Activated T-helper 9 cell treated with anti-CD3 and anti-CD28 coated beads, Interleukin-2, amount 50 U/mL, for 16 hours (primary cell): ENCODE measurements around the gene KHDRBS1.
"Not testable (repeated sequence)": the region's sequence is repeated elsewhere in the genome, so short reads cannot be mapped to it uniquely, and the experiment has no call there.

ENCODE experiments used
- DNase-seq: peaks from one replicate; pipeline ENCODE4 v3.0.0-alpha.2; 2020; ENCODE audit warnings: low read depth

The KHDRBS1 gene

GRCh38 chr1:32013386-32014198 is at the start of gene KHDRBS1:
TSS of gene KHDRBS1 (plus strand) at chr1:32013868. CDS start at chr1:32013996, 128 bp downstream.
- peak; percentile 98 for DNase-seq

DNA sequence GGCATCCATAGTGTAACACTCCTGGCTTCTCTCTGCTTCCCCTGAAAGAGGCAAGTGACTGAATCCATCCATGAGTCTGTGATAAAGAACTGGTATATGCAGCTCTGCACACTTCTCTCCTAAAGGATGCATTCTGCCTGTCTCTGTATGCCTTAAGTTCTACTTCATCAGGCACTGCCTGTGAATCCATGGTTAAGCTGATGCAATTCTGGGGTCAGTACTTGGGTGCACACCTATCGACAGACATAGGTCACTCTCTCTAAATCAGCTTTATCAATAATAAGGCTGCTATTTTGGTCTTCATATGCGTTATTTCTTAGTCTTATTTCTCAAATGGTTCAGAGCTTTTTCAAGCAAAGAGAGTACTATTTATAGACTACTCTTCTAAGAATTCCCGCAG is 42.8 kb upstream of the KHDRBS1 start:
- DNase-seq = no peak

- DNase-seq = no peak
Observed at GRCh38 chr1:31976401-31976800, 37.3 kb upstream of the KHDRBS1 start.

GRCh38 chr1:31977385-31978131 is 36.1 kb upstream of the KHDRBS1 start:
- no peak for DNase-seq

DNA sequence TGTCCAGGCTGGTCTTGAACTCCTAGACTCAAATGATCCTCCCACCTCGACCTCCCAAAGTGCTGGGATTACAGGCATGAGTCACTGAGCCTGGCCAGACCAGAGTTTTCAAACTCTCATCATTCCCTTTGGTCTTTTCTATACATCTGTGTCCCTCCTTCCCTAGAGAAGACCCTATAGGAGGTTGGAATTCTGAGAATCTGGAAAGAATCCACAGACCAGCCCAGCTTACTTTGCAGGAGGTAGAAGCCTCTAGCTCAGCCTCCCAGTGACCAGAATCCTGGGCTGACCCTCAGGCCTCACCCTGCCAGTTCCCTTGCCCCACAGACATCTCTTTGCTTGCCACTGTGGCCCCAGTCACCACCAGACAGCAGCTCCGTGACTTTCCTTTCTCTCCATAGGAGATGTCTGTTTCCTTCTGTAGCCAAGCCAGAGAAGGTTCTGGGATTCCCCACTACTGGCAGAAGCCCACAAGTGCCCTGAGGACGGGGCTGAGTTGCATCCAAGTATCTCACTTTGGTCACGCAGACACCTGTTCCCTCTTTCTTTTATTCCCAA is 34.7 kb upstream of the KHDRBS1 start:
- no peak for DNase-seq

GRCh38 chr1:31980835-31981455 is 32.7 kb upstream of the KHDRBS1 start:
- no peak for DNase-seq

GRCh38 chr1:31981456-31981839 is 32.2 kb upstream of the KHDRBS1 start:
- DNase-seq = no peak

GRCh38 chr1:31981972-31982371 is 31.7 kb upstream of the KHDRBS1 start:
- no peak for DNase-seq

- no peak for DNase-seq
Observed at GRCh38 chr1:31984419-31985347, 29.0 kb upstream of the KHDRBS1 start.

- DNase-seq = no peak
Observed at GRCh38 chr1:31985430-31985829, 28.2 kb upstream of the KHDRBS1 start.

GRCh38 chr1:31987135-31987619 is 26.5 kb upstream of the KHDRBS1 start:
- no peak for DNase-seq

GRCh38 chr1:31989964-31990363 is 23.7 kb upstream of the KHDRBS1 start:
- DNase-seq = no peak

DNA sequence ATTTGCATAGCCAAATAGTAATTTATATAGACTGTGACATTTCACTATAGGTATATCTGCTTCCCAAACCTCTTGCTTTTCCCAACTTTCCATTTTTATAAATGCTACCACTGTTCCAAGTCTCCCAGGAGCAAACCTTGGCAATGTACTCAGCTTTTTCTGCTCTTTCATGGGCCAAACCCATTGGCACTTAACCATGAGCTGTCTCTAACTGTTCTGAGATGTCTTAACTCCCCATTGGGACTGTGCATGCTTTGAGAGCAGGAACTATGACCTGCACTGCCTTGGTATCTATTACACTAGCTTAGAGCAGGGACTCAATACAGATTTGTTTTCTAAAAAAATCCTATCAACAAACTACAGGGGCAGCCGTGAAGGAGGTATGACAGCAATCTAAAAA is 22.5 kb upstream of the KHDRBS1 start:
- no peak for DNase-seq

DNA sequence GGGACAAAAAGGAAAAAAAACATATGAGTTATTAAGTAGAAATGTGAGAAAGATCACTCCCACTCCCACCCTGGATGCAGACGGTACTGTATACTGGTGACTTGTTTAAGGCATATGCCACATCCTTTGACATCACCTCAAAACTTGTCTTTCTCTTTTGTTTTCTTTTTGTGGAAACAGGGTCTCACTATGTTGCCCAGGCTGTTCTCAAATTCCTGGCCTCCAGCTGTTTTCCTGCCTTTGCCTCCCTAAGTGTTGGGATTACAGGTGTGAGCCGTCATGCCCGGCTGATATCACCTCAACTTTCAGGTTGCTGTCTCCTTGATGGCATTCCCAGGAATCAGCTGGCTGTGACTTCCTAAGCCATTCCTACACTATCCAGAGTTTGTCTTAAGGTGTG is 18.4 kb upstream of the KHDRBS1 start:
- no peak for DNase-seq

DNA sequence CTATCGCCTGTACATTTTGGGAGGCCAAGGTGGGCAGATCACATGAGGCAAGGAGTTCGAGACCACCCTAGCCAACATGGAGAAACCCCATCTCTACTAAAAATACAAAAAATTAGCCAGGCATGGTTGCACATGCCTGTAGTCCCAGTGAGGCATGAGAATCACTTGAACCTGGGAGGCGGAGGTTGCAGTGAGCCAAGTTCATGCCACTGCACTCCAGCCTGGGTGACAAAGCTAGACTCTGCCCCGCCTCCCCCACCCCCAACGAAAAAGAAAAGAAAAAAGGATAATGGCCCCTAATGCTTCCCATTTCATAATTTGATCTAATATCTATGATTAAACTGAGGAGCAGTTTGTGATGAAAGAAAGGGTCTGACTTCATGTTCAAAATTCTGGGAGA is 17.5 kb upstream of the KHDRBS1 start:
- DNase-seq = not testable (repeated sequence)

- DNase-seq = no peak
Observed at GRCh38 chr1:32001863-32002262, 11.8 kb upstream of the KHDRBS1 start.

DNA sequence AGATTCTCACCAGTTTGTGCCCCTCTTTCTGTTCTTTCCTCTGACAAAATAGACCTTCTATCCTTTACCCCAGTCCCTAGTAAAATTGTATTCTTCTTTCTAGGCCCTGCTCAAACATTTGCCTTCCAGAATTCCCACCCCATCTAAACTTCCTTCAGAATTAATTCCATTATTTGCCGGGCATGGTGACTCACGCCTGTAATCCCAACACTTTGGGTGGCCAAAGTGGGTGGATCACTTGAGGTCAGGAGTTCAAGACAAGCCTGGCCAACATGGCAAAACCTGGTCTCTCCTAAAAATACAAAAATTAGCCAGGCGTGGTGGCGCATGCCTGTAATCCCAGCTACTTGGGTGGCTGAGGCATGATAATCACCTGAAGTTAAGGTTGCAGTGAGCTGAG is 11.4 kb upstream of the KHDRBS1 start:
- DNase-seq = not testable (repeated sequence)

GRCh38 chr1:32005522-32005921 is 8.1 kb upstream of the KHDRBS1 start:
- no peak for DNase-seq

DNA sequence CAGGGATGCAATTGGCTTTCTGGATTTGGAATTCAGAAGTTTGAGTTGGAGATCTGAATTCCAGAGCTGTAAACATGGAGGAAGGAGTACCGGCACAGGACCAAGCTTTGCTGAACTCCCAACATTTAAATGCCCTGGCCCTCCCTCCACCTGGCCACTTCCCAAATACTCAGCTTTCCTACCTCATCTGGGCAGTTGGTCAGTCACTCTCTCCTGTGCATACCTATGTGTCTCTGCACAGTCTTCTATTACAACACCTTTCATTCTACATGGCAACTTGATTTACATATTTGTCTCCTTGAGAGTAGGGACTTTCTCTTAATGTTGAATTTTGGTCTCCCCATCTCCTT is 6.1 kb upstream of the KHDRBS1 start:
- no peak for DNase-seq

DNA sequence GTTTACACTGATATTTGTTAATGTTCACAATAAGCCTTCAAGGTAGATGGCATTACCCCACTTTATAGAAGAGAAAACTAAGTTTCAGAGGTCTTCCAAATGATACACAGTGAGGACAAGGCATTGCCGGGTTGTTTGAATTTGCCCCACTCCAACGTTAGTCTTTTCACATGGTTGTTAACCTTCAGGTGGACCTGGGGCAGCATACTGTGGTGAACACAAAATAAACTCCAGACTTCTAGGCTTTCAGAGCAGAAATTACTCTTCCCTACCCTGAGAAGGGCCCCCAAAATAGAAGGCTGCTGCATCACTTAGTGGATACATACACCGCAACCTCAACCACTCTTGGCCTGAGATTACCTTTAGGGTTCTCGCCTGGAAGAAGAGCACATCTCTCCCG is 3.4 kb upstream of the KHDRBS1 start:
- no peak for DNase-seq

DNA sequence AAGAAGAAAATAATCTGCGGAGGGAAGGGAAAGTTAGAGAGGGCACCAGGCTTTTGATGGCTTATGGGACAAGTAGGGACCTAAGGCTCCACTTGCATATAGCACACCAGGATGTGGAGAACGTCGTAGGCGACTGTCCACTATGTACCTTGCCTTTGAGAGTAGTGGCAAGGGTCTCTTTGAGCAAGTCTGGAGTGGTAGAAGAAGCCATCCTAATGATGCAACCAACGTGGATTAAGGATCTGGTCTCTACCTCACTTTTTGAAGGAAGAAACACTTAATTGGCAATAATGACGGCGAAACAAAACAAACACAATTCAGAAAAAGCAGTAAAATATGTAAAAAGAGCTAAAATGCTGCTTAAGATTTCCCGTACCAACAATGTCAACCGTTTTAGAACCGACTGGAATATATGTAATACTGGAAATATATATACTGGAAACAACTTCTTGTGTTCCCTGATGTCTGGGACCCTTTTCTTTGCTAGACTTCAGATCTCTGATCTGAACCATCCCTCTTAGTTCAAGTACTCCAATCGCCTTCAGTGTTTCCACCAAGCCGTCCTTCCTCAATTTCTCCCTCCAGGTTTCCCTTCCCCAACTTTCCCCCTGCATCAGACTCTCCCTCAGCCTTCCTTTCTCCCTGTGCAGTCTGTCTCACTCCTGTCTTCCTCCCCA is 821 bp upstream of the KHDRBS1 start:
- no peak for DNase-seq
